ENCODE measurements around the gene LRRC8A. TPM values are rescaled to one million over a fixed set of nuclear protein-coding genes. Genes with fewer than 3 reads are reported as not detected.
A peak's percentile ranks its signal among the peaks of the same experiment; 100 is the strongest.

The LRRC8A gene
- total and polyA plus RNA-seq, 2 of the 4 experiments (the other 2 are of a cell fraction), result 42.8 to 60.9 TPM

- Histone ChIP-seq H3K4me1 (ENCODE audit: control insufficient read depth, insufficient read depth, low read length) (peaks cover 29% of the 10 kb centered on the region), H2BK15ac (ENCODE audit: low read depth, low read length) (peak overlapping the region; percentile 72), H3K14ac (replicated peaks; ENCODE audit: low read depth, low read length) (peak overlapping the region; percentile 92), H3K56ac (ENCODE audit: extremely low read depth, insufficient read depth, low read length) (peak overlapping the region; percentile 96), H3K27me3 (ENCODE audit: control insufficient read depth, insufficient read depth, low read length) (no peaks in the 10 kb centered on the region), H4K20me1 (ENCODE audit: insufficient read depth, low read length) (no peaks in the 10 kb centered on the region; the same call in none of the 2 replicates), H3K18ac (ENCODE audit: low read depth, low read length) (peak overlapping the region; percentile 55), H2AFZ (replicated peaks; ENCODE audit: low read length, poor library complexity) (peak overlapping the region; percentile 81), H3K9ac (ENCODE audit: low read depth, low read length) (peak overlapping the region; percentile 36), H3K36me3 (ENCODE audit: control insufficient read depth, insufficient read depth, low read length) (peaks cover 42% of the 10 kb centered on the region), H4K91ac (ENCODE audit: insufficient read depth, low read depth, low read length) (peak overlapping the region; percentile 99), H3K27ac (ENCODE audit: insufficient read depth, low read length) (peak overlapping the region; percentile 88), H2BK120ac (ENCODE audit: low read depth, low read length) (peak overlapping the region; percentile 99), H3K4ac (ENCODE audit: low read depth, low read length) (peak overlapping the region; percentile 99), H2AK9ac (replicated peaks; ENCODE audit: low read depth, low read length, poor library complexity) (peak overlapping the region; percentile 99), H4K5ac (ENCODE audit: low read depth, low read length) (peak overlapping the region; percentile 69), H3K9me3 (ENCODE audit: control insufficient read depth, insufficient read depth, low read length) (no peaks in the 10 kb centered on the region), H3K23ac (ENCODE audit: low read depth, low read length) (peak overlapping the region; percentile 97), H3K4me3 (ENCODE audit: insufficient read depth, low read depth, low read length) (no peak overlapping the region), H2AK5ac (ENCODE audit: low read depth, low read length) (peak overlapping the region; percentile 100), H2BK20ac (ENCODE audit: low read depth, low read length) (peak overlapping the region; percentile 95), H4K8ac (ENCODE audit: low read depth in 2 of 2, low read length in 2 of 2) (peak overlapping the region; percentile 90 to 94), H2BK5ac (ENCODE audit: low read depth, low read length, poor library complexity, severe bottlenecking) (peak overlapping the region; percentile 99), H3K9me1 (ENCODE audit: insufficient read depth, low read length) (peaks cover 34% of the 10 kb centered on the region), H3K4me2 (ENCODE audit: low read depth, low read length) (no peak overlapping the region), H3K79me1 (ENCODE audit: low read depth in 1 of 2, low read length in 2 of 2) (peaks cover 35 to 94% of the 10 kb centered on the region in 2 experiments; a peak in 3 of 4 replicates)
- dilution Hi-C loops (cut with HindIII; ENCODE audit: low sequenced_read_pairs, unreplicated experiment), result no loop called here
- ATAC-seq (ENCODE audit: low read depth) (no peak), DNase-seq (no peak)
- BruUV-seq (replicated peaks), result no TSS peak
- WGBS, 2 experiments (ENCODE audit: extremely low coverage in 2 of 2, insufficient read length in 1 of 2), result 70% methylated on average over 2 of the region's 6 CpGs; no CpG with 5 or more reads in 1 of the 2 experiments
- ChIA-PET CTCF (interaction anchor here (0.6 kb wide), 1 partner anchor 13 kb away, joined by 4 read pairs; no protein-coding TSS in a partner anchor), POLR2A (ENCODE audit: unreplicated experiment) (no interaction called here)
- TF ChIP-seq RAD21 (IDR thresholded peaks at IDR 0.05; ENCODE audit: low read length) (no peak), CTCF (conservative IDR thresholded peaks at IDR 0.05; ENCODE audit: low read depth, low read length) (no peak), RCOR1 (IDR thresholded peaks at IDR 0.05; ENCODE audit: insufficient replicate concordance, low read length) (no peak), MXI1 (IDR thresholded peaks at IDR 0.05; ENCODE audit: borderline replicate concordance, low read depth, low read length) (no peak)
- in situ Hi-C loops (cut with MboI; ENCODE audit: low sequenced_read_pairs), result no loop called here
- intact Hi-C loops (cut with micrococcal nuclease), result no loop called here
Measured at GRCh38 chr9:128910906-128911305, 29.0 kb downstream of the LRRC8A start.
